DOHH2 (cell line): Measurements from ENCODE around the gene CYP2J2.
"Not testable (repeated sequence)": the region's sequence is repeated elsewhere in the genome, so short reads cannot be mapped to it uniquely, and the experiment has no call there.

Experiments used
- H3F3A ChIP-seq: fragments of 200-600 bp; sonication (generic), shearing (Covaris generic); 2 replicates; pipeline ENCODE4 v1.6.0; 2016; ENCODE audit warnings: antibody characterized with exemption, mild to moderate bottlenecking; ENCODE audit not compliant: control insufficient read depth, insufficient read depth
- H3K27ac ChIP-seq: fragments of 200-600 bp; sonication (generic); 2 replicates; pipeline ENCODE4 v1.5.1; 2014; ENCODE audit warnings: low read depth, mild to moderate bottlenecking, low read length, moderate library complexity
- H3K27me3 ChIP-seq: fragments of 200-600 bp; sonication (generic); 2 replicates; pipeline ENCODE4 v1.6.1; 2014; ENCODE audit warnings: mild to moderate bottlenecking, low read length, mixed read lengths; ENCODE audit not compliant: control insufficient read depth
- H3K36me3 ChIP-seq: fragments of 200-600 bp; sonication (generic); 2 replicates; pipeline ENCODE4 v1.6.1; 2014; ENCODE audit warnings: mild to moderate bottlenecking, low read length, moderate library complexity, mixed read lengths; ENCODE audit not compliant: control insufficient read depth
- H3K4me1 ChIP-seq: fragments of 200-600 bp; sonication (generic); 2 replicates; pipeline ENCODE4 v1.6.1; 2014; ENCODE audit warnings: mild to moderate bottlenecking, low read length, mixed read lengths; ENCODE audit not compliant: control insufficient read depth
- H3K4me2 ChIP-seq: fragments of 200-600 bp; sonication (generic); 2 replicates; pipeline ENCODE4 v1.6.0; 2014; ENCODE audit warnings: mild to moderate bottlenecking, low read length, moderate library complexity
- H3K4me3 ChIP-seq: fragments of 200-600 bp; sonication (generic); 2 replicates; pipeline ENCODE4 v1.5.1; 2014; ENCODE audit warnings: mild to moderate bottlenecking, low read length, mixed read lengths
- H3K79me2 ChIP-seq: fragments of 200-600 bp; sonication (generic); 2 replicates; pipeline ENCODE4 v1.6.1; 2014; ENCODE audit warnings: mild to moderate bottlenecking, low read length, mixed read lengths; ENCODE audit not compliant: control insufficient read depth
- H3K9me2 ChIP-seq: fragments of 200-600 bp; sonication (generic); replicated peaks from 2 replicates; pipeline ENCODE4 v1.6.1; 2014; ENCODE audit warnings: mild to moderate bottlenecking, low read length, mixed read lengths; ENCODE audit not compliant: control insufficient read depth
- H3K9me3 ChIP-seq: fragments of 200-600 bp; sonication (generic); 2 replicates; pipeline ENCODE4 v1.6.1; 2014; ENCODE audit warnings: antibody characterized with exemption, low read length, mixed read lengths; ENCODE audit not compliant: control insufficient read depth, insufficient read depth
- H4K20me1 ChIP-seq: fragments of 200-600 bp; sonication (generic); 2 replicates; pipeline ENCODE4 v1.6.0; 2014; ENCODE audit warnings: low read depth, mild to moderate bottlenecking, antibody characterized with exemption, low read length, moderate library complexity; ENCODE audit not compliant: control insufficient read depth, insufficient read depth
- EZH2phosphoT487 ChIP-seq: fragments of 200-600 bp; sonication (generic); IDR thresholded peaks from 2 replicates; pipeline ENCODE4 v1.6.1; 2017; ENCODE audit warnings: borderline replicate concordance, mild to moderate bottlenecking, antibody characterized with exemption, low read length, moderate library complexity, mixed read lengths
- TF ChIP-seq, protein P1 (sequence below): fragments of 200-600 bp; sonication (generic); IDR thresholded peaks from one replicate; pipeline ENCODE4 v1.5.1; 2014; ENCODE audit warnings: antibody characterized with exemption, mild to moderate bottlenecking, low read depth, low read length; ENCODE audit not compliant: poor library complexity, severe bottlenecking

The CYP2J2 gene

DNA sequence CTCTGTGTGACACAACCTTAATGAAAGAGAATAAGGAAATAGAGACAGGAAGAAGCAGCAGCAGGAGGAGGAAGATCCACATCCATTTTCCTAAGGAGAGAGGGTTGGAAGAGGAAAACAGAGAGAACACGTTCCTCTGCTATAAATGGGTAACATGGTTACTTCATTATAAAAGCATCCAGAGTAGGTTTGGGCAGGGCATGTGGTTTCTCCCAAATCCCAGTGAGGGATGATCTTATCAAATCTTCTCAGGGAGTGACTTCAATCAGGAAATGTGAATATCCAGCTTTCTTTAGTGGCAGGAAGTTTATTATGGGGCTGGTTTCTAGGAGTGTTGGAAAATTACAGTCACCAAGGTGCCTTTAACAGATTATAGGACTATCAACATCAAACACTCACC is 11.1 kb downstream of the CYP2J2 start:
- Histone ChIP-seq H3K4me2 (no peak overlapping the region), H3K36me3 (no peaks in the 10 kb centered on the region), H4K20me1 (no peaks in the 10 kb centered on the region), H3K9me2 (no peaks in the 10 kb centered on the region), H3K4me3 (no peak overlapping the region), H3F3A (no peaks in the 10 kb centered on the region), H3K27ac (no peak overlapping the region), H3K27me3 (no peaks in the 10 kb centered on the region), H3K79me2 (no peaks in the 10 kb centered on the region), H3K9me3 (no peaks in the 10 kb centered on the region), H3K4me1 (no peaks in the 10 kb centered on the region)
- no peak for TF ChIP-seq EZH2phosphoT487
- TF ChIP-seq, protein P1, sequence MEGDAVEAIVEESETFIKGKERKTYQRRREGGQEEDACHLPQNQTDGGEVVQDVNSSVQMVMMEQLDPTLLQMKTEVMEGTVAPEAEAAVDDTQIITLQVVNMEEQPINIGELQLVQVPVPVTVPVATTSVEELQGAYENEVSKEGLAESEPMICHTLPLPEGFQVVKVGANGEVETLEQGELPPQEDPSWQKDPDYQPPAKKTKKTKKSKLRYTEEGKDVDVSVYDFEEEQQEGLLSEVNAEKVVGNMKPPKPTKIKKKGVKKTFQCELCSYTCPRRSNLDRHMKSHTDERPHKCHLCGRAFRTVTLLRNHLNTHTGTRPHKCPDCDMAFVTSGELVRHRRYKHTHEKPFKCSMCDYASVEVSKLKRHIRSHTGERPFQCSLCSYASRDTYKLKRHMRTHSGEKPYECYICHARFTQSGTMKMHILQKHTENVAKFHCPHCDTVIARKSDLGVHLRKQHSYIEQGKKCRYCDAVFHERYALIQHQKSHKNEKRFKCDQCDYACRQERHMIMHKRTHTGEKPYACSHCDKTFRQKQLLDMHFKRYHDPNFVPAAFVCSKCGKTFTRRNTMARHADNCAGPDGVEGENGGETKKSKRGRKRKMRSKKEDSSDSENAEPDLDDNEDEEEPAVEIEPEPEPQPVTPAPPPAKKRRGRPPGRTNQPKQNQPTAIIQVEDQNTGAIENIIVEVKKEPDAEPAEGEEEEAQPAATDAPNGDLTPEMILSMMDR = no peak

DNA sequence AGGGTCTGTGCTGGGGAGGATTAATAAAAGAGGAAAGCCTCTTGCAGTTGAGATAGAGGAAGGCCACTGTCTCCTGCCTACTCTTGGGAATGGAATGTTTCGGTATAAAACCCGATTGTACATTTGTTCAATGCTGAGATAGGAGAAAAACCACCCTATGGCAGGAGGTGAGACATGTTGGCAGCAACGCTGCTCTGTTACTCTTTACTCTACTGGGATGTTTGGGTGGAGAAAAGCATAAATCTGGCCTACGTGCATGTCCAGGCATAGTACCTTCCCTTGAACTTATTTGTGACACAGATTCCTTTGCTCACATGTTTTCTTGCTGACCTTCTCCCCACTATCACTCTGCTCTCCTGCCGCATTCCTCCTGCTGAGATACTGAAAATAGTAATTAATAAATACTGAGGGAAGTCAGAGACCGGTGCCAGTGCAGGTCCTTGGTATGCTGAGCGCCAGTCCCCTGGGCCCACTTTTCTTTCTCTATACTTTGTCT is 11.7 kb downstream of the CYP2J2 start:
- H3K79me2 ChIP-seq, H3F3A ChIP-seq, H4K20me1 ChIP-seq, H3K4me1 ChIP-seq, H3K27me3 ChIP-seq, H3K27ac ChIP-seq, H3K9me2 ChIP-seq, H3K36me3 ChIP-seq, H3K9me3 ChIP-seq, H3K4me2 ChIP-seq, H3K4me3 ChIP-seq: not testable (repeated sequence)

DNA sequence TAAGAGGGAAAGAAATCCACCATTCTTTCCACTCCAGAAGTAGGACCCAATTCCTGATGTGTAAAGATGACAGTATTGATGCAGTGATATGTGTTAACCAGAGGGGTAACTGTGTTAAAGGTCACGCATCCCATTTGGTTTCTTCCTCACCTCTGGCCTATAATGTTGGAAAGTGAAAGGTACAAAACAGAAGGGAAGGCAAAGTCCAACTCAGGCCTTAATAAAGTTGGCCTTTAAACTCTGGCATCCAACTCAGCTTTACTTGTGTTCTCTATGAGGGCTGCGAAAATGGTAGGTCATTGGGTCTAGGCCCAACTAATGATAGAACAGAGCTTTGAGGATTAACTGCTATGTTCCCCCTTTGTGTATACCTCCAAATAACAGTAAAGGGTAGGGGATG is 17.9 kb downstream of the CYP2J2 start:
- Histone ChIP-seq H3K27ac (no peak overlapping the region), H3K27me3 (no peaks in the 10 kb centered on the region), H3K4me2 (no peak overlapping the region), H4K20me1 (no peaks in the 10 kb centered on the region), H3K4me1 (no peaks in the 10 kb centered on the region), H3K9me2 (no peaks in the 10 kb centered on the region), H3K4me3 (no peak overlapping the region), H3K9me3 (no peaks in the 10 kb centered on the region), H3K79me2 (no peaks in the 10 kb centered on the region), H3F3A (no peaks in the 10 kb centered on the region), H3K36me3 (no peaks in the 10 kb centered on the region)
- no peak for TF ChIP-seq EZH2phosphoT487
- TF ChIP-seq, protein P1 = no peak

DNA sequence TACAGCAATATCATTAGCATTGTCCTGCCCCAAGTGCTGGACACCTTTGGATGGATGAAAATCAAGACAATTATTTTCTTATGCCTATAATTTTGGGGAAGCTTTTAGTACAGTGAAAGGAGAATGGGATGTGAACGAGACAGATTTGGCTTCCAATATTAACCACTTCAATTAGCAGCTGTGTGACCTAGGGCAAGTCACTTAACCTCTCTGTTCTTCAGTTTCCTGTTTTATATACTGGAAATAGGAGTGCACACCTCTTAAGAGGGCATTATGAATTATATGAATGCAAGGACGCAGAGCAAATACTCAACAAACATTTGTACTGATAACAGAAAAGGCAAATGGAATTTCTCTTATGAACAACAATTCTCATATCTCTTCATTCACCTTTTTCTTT is 18.5 kb downstream of the CYP2J2 start:
- H4K20me1 ChIP-seq = no peaks in the 10 kb centered on the region
- no peaks in the 10 kb centered on the region for H3K4me1 ChIP-seq
- TF ChIP-seq, protein P1 = no peak
- no peak for TF ChIP-seq EZH2phosphoT487
- no peaks in the 10 kb centered on the region for H3F3A ChIP-seq
- H3K4me3 ChIP-seq = no peak overlapping the region
- no peak overlapping the region for H3K4me2 ChIP-seq
- H3K9me3 ChIP-seq = no peaks in the 10 kb centered on the region
- no peaks in the 10 kb centered on the region for H3K9me2 ChIP-seq
- no peaks in the 10 kb centered on the region for H3K27me3 ChIP-seq
- no peak overlapping the region for H3K27ac ChIP-seq
- no peaks in the 10 kb centered on the region for H3K79me2 ChIP-seq
- no peaks in the 10 kb centered on the region for H3K36me3 ChIP-seq
